Urinary bladder (tissue), 4 donors: Measurements from ENCODE around the gene PLEKHA7. TPM values are rescaled to one million over a fixed set of nuclear protein-coding genes. Genes with fewer than 3 reads are reported as not detected.

ENCODE experiments used
- DNase-seq: peaks from one replicate; pipeline ENCODE4 v3.0.0-alpha.2; 2015; ENCODE audit errors: extremely low spot score
- H3K27ac ChIP-seq: one replicate; pipeline ENCODE4 v1.5.1; 2013; ENCODE audit warnings: low read depth, mild to moderate bottlenecking, moderate library complexity
- H3K36me3 ChIP-seq: one replicate; pipeline ENCODE4 v1.6.1; 2013; ENCODE audit warnings: mild to moderate bottlenecking, moderate library complexity; ENCODE audit not compliant: insufficient read depth
- H3K4me1 ChIP-seq: one replicate; pipeline ENCODE4 v1.6.1; 2013; ENCODE audit warnings: mild to moderate bottlenecking, moderate library complexity; ENCODE audit not compliant: insufficient read depth
- H3K4me3 ChIP-seq: one replicate; pipeline ENCODE4 v1.5.1; 2013; ENCODE audit warnings: low read depth, low read length
- WGBS: extraction: QIAGEN DNeasy Blood & Tissue Kit; methylation state at CpG from one replicate; pipeline ENCODE4 v1.1.7; 2013; 5-methylcytosine and 5-hydroxymethylcytosine counted together
- polyA plus RNA-seq: library from polyadenylated mRNA; stranded (reverse); fragments of 200-250 nt; gene quantifications from one replicate; pipeline ENCODE4 v1.2.3, GENCODE V29; 2013
- total RNA-seq: library from RNA; depleted of rRNA; stranded (reverse); fragments of >200 nt; gene quantifications from one replicate; pipeline ENCODE4 v1.2.3, GENCODE V29; 2014
- donor health status: healthy with polysubstance abuse.
- donor health status: healthy.

Gene PLEKHA7
- total and polyA plus RNA-seq, 2 donors, result 8.1 to 8.3 TPM

- Histone ChIP-seq H3K4me3 (no peak overlapping the region), H3K4me1 (no peaks in the 10 kb centered on the region), H3K27ac (no peak overlapping the region), H3K36me3 (no peaks in the 10 kb centered on the region)
- no peak for DNase-seq
- 83% methylated on average over 2 of the region's 2 CpGs for WGBS
These were observed 187.1 kb downstream of the PLEKHA7 start for GRCh38 chr11:16827139-16827538.

DNA sequence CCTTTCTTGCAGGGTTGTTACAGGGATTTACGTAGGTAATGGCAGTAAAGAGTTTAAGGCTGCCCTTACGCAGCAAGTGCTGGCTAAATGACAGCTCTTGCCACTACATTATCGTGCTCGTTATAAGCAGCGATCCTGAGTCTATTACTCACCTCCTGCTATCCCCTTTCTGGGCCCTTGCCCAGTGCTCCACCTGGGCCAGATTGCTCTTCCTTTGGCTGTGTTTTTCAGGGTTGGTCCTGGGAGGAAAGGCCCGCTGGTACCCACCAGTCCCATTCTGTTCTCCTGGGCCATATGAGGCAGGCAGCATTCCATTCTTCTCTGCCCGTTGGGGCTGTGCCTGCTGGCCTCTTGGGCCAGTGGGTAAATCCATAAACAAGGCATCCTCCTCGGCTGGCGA lies 188.2 kb downstream of the PLEKHA7 start:
- Histone ChIP-seq H3K4me3 (no peak overlapping the region), H3K36me3 (no peaks in the 10 kb centered on the region), H3K27ac (no peak overlapping the region), H3K4me1 (no peaks in the 10 kb centered on the region)
- no peak for DNase-seq
- whole genome bisulfite sequencing, result 82% methylated on average over 9 of the region's 9 CpGs

GRCh38 chr11:16825101-16825500 lies 189.1 kb downstream of the PLEKHA7 start:
- no peak for DNase-seq
- 79% methylated on average over 5 of the region's 5 CpGs for whole genome bisulfite sequencing
- H3K36me3 ChIP-seq, result no peaks in the 10 kb centered on the region
- H3K27ac ChIP-seq, result no peak overlapping the region
- no peaks in the 10 kb centered on the region for H3K4me1 ChIP-seq
- H3K4me3 ChIP-seq, result no peak overlapping the region

DNA sequence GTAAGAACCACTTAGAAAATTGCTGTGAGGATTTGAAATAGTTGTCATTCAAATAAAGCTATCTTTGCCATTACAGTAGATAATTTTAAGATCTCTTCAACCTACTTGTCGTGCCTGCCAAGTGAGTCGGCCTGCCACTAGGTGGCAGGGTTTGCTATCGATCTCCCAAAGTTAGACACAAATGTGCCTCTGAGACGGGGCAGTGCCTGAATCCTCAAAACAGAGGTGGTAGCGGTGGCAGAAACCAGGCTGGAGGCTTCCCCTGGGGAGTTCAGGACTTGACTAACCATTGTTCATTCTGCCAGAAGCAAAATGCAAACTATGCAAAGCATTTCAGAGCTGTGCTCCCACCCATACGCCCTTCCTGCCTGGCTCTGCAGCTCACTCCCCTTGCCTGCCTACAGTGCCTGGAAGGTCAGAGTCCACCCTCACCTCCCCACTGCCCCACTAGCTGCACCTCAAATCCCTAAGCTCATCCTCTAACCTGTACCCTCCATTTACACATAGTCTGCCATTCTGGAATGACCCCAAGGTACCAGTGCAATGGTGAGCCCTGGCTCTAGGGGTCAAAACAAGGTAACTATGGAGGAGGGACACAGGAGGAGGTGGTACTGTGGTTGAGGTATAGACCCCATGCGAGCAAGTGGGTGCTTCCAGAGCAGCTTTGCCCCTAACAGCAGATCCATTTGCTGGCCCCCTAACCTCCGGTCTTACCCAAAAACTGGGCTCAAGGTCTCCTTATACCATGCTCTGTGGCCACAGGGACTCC lies 193.7 kb downstream of the PLEKHA7 start:
- no peak for DNase-seq
- Histone ChIP-seq H3K36me3 (no peaks in the 10 kb centered on the region), H3K4me1 (no peaks in the 10 kb centered on the region), H3K4me3 (no peak overlapping the region), H3K27ac (no peak overlapping the region)
- WGBS, result 34% methylated on average over 8 of the region's 8 CpGs

GRCh38 chr11:16818284-16818683 lies 195.9 kb downstream of the PLEKHA7 start:
- H3K27ac ChIP-seq, result no peak overlapping the region
- 74% methylated on average over 4 of the region's 4 CpGs for WGBS
- no peak for DNase-seq
- H3K36me3 ChIP-seq, result no peaks in the 10 kb centered on the region
- H3K4me3 ChIP-seq, result no peak overlapping the region
- no peaks in the 10 kb centered on the region for H3K4me1 ChIP-seq

DNA sequence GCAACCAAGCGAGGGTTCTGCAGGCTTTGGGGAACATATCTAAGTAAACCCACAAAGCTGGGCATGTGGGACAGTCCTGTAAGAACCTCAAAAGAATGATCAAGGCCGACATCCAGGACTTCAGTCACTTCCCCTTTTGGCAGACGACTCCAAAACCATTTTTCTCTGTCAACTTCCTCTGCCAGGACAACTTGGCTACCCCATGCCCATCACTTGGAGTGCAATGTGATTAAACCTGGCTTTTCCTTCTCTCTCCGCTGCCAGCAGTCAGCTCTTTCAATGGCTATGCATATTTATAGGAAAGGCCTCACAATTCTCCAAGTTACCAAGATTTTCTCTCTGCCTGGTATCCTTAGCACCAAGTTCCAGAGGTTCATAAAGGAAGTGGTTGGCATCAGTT lies 196.9 kb downstream of the PLEKHA7 start:
- Histone ChIP-seq H3K27ac (no peak overlapping the region), H3K36me3 (no peaks in the 10 kb centered on the region), H3K4me1 (no peaks in the 10 kb centered on the region), H3K4me3 (no peak overlapping the region)
- 73% methylated on average over 4 of the region's 4 CpGs for WGBS
- no peak for DNase-seq

- Histone ChIP-seq H3K4me1 (no peaks in the 10 kb centered on the region), H3K27ac (no peak overlapping the region), H3K4me3 (no peak overlapping the region), H3K36me3 (no peaks in the 10 kb centered on the region)
- no peak for DNase-seq
- 96% methylated on average over 32 of the region's 32 CpGs for WGBS
These were observed 197.6 kb downstream of the PLEKHA7 start for GRCh38 chr11:16816358-16817270.

DNA sequence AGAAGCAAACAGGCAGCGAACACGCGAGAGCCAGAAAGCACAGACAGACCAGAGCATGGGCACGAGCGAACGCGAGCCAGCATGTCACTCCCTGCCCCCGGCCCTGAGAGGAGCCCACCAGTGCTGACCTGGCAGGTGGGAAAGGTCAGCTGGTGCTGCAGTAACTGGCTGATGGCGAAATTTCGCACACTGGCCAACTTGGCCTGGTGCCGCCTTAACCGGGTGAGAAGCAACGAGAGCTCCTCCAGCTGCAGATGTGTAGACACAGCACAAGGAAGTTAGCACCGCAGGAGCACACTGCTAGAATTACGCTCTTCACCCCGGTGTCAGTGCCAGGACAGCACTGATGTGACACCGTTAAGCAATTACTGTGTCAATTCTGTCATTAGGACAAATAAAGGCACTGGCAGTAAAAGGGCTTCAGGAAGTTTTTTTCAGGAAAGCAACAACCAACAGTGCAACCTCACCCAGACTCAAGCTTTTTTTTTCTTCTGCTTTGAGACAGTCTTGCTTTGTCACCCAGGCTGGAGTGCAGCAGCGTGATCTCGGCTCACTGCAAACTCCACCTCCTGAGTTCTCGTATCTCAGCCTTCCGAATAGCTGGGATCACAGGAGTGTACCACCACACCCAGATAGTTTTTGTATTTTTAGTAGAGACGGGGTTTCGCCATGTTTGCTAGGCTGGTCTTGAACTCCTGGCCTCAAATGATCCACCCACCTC lies 199.0 kb downstream of the PLEKHA7 start:
- H3K27ac ChIP-seq, result no peak overlapping the region
- no peak for DNase-seq
- no peaks in the 10 kb centered on the region for H3K4me1 ChIP-seq
- 48% methylated on average over 23 of the region's 23 CpGs for WGBS
- no peak overlapping the region for H3K4me3 ChIP-seq
- H3K36me3 ChIP-seq, result no peaks in the 10 kb centered on the region

GRCh38 chr11:16814410-16815046 lies 199.7 kb downstream of the PLEKHA7 start:
- H3K27ac ChIP-seq, result no peak overlapping the region
- DNase-seq, result no peak
- H3K36me3 ChIP-seq, result no peaks in the 10 kb centered on the region
- 81% methylated on average over 7 of the region's 7 CpGs for WGBS
- no peak overlapping the region for H3K4me3 ChIP-seq
- H3K4me1 ChIP-seq, result no peaks in the 10 kb centered on the region

DNA sequence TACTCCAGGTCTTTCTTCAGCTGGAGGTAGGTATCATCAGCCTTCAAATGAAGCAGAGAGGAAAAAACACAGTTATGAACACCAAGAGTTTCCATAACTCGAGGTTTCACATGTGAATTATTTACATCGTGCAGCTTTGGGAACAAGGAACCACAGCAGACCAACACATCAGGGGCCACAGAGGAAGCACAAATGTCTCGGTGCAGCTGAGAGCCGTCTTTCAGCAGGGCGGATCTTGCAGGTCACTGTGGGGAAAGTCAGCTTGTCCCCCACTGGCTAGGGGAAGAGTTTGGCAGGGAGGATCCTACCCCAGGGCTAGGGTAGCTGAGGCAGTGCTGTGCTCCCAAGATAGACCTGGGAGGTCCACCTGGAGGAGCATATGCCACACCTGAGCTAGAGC lies 201.1 kb downstream of the PLEKHA7 start:
- H3K27ac ChIP-seq, result no peak overlapping the region

DNA sequence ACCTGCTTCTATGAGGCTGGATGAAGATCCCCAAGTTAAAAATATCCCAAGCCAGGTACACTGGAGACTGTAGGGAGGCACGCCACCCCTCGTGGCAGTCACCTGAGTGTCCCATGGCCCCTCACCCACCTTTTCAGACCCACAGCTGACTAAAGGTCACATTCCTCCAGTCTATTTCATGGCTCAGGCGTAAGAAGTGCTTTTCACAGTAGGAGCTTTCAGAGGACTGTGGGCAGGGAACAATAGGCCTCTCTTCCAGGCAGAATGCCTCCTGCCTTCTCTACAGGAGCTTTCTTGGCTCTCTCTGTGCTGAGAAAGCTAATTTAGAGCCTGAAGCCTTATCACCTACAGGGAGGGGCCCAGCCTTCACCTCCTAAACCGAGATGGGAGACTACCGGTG lies 201.9 kb downstream of the PLEKHA7 start:
- Histone ChIP-seq H3K27ac (no peak overlapping the region), H3K36me3 (no peaks in the 10 kb centered on the region), H3K4me1 (no peaks in the 10 kb centered on the region), H3K4me3 (no peak overlapping the region)
- no peak for DNase-seq
- WGBS, result 83% methylated on average over 5 of the region's 5 CpGs

More for the DNA sequence above, 201.1 kb downstream of the PLEKHA7 start:
- no peak for DNase-seq
- no peaks in the 10 kb centered on the region for H3K4me1 ChIP-seq
- no peaks in the 10 kb centered on the region for H3K36me3 ChIP-seq
- H3K4me3 ChIP-seq, result no peak overlapping the region
- 88% methylated on average over 5 of the region's 5 CpGs for WGBS

GRCh38 chr11:16811136-16812020 lies 202.8 kb downstream of the PLEKHA7 start:
- Histone ChIP-seq H3K4me1 (no peaks in the 10 kb centered on the region), H3K27ac (no peak overlapping the region), H3K4me3 (no peak overlapping the region), H3K36me3 (no peaks in the 10 kb centered on the region)
- WGBS, result 94% methylated on average over 3 of the region's 3 CpGs
- no peak for DNase-seq
